ENCODE results near the gene ATP8A2. TPM values are rescaled to one million over a fixed set of nuclear protein-coding genes. Genes with fewer than 3 reads are reported as not detected.
A peak's percentile ranks its signal among the peaks of the same experiment; 100 is the strongest.

Gene ATP8A2
- total RNA-seq, 1 donor from 2014 or later = 4.2 TPM

- Histone ChIP-seq H3K4me2 (peak overlapping the region; percentile 98), H3K27ac (no peak overlapping the region), H3K4me3 (peak overlapping the region; percentile 90), H4K20me1 (ENCODE audit: low read depth) (no peaks in the 10 kb centered on the region), H3K27me3 (peaks cover 70% of the 10 kb centered on the region), H3F3A (ENCODE audit: low read depth) (peaks cover 6% of the 10 kb centered on the region), H3K9ac (no peak overlapping the region), H3K4me1 (no peaks in the 10 kb centered on the region), H3K36me3 (no peaks in the 10 kb centered on the region), H2AFZ (replicated peaks) (peak overlapping the region; percentile 100), H3K79me2 (ENCODE audit: low read depth) (no peaks in the 10 kb centered on the region), H3K9me3 (ENCODE audit: low read depth) (no peaks in the 10 kb centered on the region)
- TF ChIP-seq EZH2 (IDR thresholded peaks at IDR 0.05) (no peak), EZH2phosphoT487 (IDR thresholded peaks at IDR 0.05) (peak; percentile 20), CTCF (IDR thresholded peaks at IDR 0.05) (no peak)
- peaks cover 6% of the 10 kb centered on the region for H3K4me1 Mint-ChIP-seq
- H3K4me3 Mint-ChIP-seq = peak overlapping the region; percentile 92
- peaks cover 39% of the 10 kb centered on the region for H3K27me3 Mint-ChIP-seq (ENCODE audit: insufficient read depth, low read depth)
- no peaks in the 10 kb centered on the region for H3K36me3 Mint-ChIP-seq
- H3K27ac Mint-ChIP-seq = no peak overlapping the region
- H3K9me3 Mint-ChIP-seq = no peaks in the 10 kb centered on the region
- no peak for DNase-seq (ENCODE audit: low spot score)
These were observed 458 bp upstream of the ATP8A2 start for GRCh38 chr13:25371158-25371874.

GRCh38 chr13:25372284-25373081 is 709 bp downstream of the ATP8A2 start:
- Mint-ChIP-seq H3K9me3 (no peaks in the 10 kb centered on the region), H3K27ac (no peak overlapping the region), H3K36me3 (no peaks in the 10 kb centered on the region), H3K27me3 (ENCODE audit: insufficient read depth, low read depth) (peaks cover 39% of the 10 kb centered on the region), H3K4me1 (peaks cover 6% of the 10 kb centered on the region), H3K4me3 (peak overlapping the region; percentile 85)
- H3F3A ChIP-seq (ENCODE audit: low read depth) = peaks cover 6% of the 10 kb centered on the region
- H3K9me3 ChIP-seq (ENCODE audit: low read depth) = no peaks in the 10 kb centered on the region
- no peak overlapping the region for H3K27ac ChIP-seq
- no peaks in the 10 kb centered on the region for H3K36me3 ChIP-seq
- no peak overlapping the region for H3K9ac ChIP-seq
- H4K20me1 ChIP-seq (ENCODE audit: low read depth) = no peaks in the 10 kb centered on the region
- no peaks in the 10 kb centered on the region for H3K79me2 ChIP-seq (ENCODE audit: low read depth)
- peak overlapping the region; percentile 100 for H2AFZ ChIP-seq (replicated peaks)
- peak; percentile 66 for DNase-seq (ENCODE audit: low spot score)
- TF ChIP-seq CTCF (IDR thresholded peaks at IDR 0.05) (peak; percentile 10), EZH2 (IDR thresholded peaks at IDR 0.05) (peak; percentile 81), EZH2phosphoT487 (IDR thresholded peaks at IDR 0.05) (no peak)
- H3K4me2 ChIP-seq = peak overlapping the region; percentile 98
- H3K27me3 ChIP-seq = peaks cover 70% of the 10 kb centered on the region
- no peaks in the 10 kb centered on the region for H3K4me1 ChIP-seq
- H3K4me3 ChIP-seq = peak overlapping the region; percentile 90

GRCh38 chr13:25375727-25376358 is 4.1 kb downstream of the ATP8A2 start:
- Histone ChIP-seq H3K9me3 (ENCODE audit: low read depth) (no peaks in the 10 kb centered on the region), H3F3A (ENCODE audit: low read depth) (peaks cover 6% of the 10 kb centered on the region), H3K79me2 (ENCODE audit: low read depth) (no peaks in the 10 kb centered on the region), H2AFZ (replicated peaks) (no peak overlapping the region), H3K4me3 (no peak overlapping the region), H3K27ac (no peak overlapping the region), H3K36me3 (no peaks in the 10 kb centered on the region), H3K4me1 (no peaks in the 10 kb centered on the region), H4K20me1 (ENCODE audit: low read depth) (no peaks in the 10 kb centered on the region), H3K9ac (no peak overlapping the region), H3K27me3 (peaks cover 45% of the 10 kb centered on the region), H3K4me2 (no peak overlapping the region)
- Mint-ChIP-seq H3K9me3 (no peaks in the 10 kb centered on the region), H3K27me3 (ENCODE audit: insufficient read depth, low read depth) (peaks cover 26% of the 10 kb centered on the region), H3K36me3 (no peaks in the 10 kb centered on the region), H3K4me3 (no peak overlapping the region), H3K27ac (no peak overlapping the region), H3K4me1 (peaks cover 6% of the 10 kb centered on the region)
- TF ChIP-seq EZH2 (IDR thresholded peaks at IDR 0.05) (no peak), CTCF (IDR thresholded peaks at IDR 0.05) (peak; percentile 76)
- DNase-seq (ENCODE audit: low spot score) = peak; percentile 54

All from neural progenitor cell (in vitro differentiated cells).